ENCODE data around the gene PHRF1. TPM values are rescaled to one million over a fixed set of nuclear protein-coding genes. Genes with fewer than 3 reads are reported as not detected.

Gene PHRF1
- total RNA-seq, 1 donor from 2014 or later = 21.1 TPM

DNA sequence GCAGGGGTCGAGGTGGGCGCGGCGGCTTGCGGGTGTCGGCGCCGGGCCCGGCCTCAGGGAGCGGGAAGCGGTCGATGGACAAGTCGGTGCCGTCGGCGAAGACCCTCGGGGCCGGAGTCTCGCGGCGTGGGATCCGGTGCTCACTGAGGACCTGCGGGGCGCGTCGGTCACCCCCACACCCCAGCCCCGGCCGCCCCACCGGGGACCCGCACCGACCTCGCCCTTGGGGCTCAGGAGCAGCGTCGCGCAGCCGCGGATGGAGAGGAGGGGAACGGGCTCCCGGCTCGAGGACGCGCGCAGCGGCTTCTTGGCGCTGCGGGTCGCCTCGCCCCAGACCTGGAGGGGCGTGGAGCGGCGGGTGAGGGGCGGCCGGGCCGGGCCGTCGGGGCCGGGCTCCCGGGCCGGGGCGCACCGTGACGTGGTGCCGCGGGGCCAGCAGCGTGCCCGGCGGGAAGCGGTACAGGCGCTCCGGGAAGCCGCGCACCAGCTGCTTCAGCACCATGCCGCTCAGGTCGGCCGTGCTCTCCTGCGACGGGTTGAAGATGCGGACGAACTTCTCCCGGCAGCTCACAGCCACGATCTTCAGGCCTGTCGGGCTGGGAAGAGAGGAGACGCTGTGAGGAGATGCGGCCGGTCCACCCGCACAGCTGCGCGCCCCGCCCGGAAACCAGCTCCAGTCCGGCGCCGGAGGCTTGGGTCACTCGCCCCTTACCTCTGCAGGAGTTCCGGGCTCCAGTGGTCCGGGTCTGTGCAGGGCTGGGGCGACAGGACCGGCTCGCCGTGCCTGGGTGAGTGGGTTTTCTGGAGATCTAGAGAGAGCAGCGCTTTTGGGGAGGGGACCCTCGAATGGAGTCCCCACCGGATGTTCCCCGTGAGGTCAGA lies 20.2 kb upstream of the PHRF1 start:
- H3K4me3 ChIP-seq (ENCODE audit: low read depth, low read length) = no peak overlapping the region

GRCh38 chr11:556662-557256 lies 19.5 kb upstream of the PHRF1 start:
- Histone ChIP-seq H3K27me3 (ENCODE audit: control insufficient read depth, insufficient read depth, low read length) (peaks cover 2% of the 10 kb centered on the region), H3K36me3 (ENCODE audit: control insufficient read depth, insufficient read depth, low read length) (peaks cover under 1% of the 10 kb centered on the region), H3K4me3 (ENCODE audit: low read depth, low read length) (no peak overlapping the region)
- FAIRE-seq = no peak
- TF ChIP-seq, protein P1, sequence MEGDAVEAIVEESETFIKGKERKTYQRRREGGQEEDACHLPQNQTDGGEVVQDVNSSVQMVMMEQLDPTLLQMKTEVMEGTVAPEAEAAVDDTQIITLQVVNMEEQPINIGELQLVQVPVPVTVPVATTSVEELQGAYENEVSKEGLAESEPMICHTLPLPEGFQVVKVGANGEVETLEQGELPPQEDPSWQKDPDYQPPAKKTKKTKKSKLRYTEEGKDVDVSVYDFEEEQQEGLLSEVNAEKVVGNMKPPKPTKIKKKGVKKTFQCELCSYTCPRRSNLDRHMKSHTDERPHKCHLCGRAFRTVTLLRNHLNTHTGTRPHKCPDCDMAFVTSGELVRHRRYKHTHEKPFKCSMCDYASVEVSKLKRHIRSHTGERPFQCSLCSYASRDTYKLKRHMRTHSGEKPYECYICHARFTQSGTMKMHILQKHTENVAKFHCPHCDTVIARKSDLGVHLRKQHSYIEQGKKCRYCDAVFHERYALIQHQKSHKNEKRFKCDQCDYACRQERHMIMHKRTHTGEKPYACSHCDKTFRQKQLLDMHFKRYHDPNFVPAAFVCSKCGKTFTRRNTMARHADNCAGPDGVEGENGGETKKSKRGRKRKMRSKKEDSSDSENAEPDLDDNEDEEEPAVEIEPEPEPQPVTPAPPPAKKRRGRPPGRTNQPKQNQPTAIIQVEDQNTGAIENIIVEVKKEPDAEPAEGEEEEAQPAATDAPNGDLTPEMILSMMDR (IDR thresholded peaks at IDR 0.05; ENCODE audit: insufficient read depth, low read length, severe bottlenecking) = no peak
- DNase-seq (ENCODE audit: low read depth) = no peak

More for the DNA sequence above, 20.2 kb upstream of the PHRF1 start:
- Histone ChIP-seq H3K27me3 (ENCODE audit: control insufficient read depth, insufficient read depth, low read length) (peaks cover 2% of the 10 kb centered on the region), H3K36me3 (ENCODE audit: control insufficient read depth, insufficient read depth, low read length) (no peaks in the 10 kb centered on the region)
- no peak for FAIRE-seq
- DNase-seq (ENCODE audit: low read depth) = no peak
- TF ChIP-seq, protein P1 (IDR thresholded peaks at IDR 0.05; ENCODE audit: insufficient read depth, low read length, severe bottlenecking) = no peak

- DNase-seq (ENCODE audit: low read depth) = no peak
- H3K36me3 ChIP-seq (ENCODE audit: control insufficient read depth, insufficient read depth, low read length) = peaks cover 7% of the 10 kb centered on the region
- H3K4me3 ChIP-seq (ENCODE audit: low read depth, low read length) = no peak overlapping the region
- TF ChIP-seq, protein P1 (IDR thresholded peaks at IDR 0.05; ENCODE audit: insufficient read depth, low read length, severe bottlenecking) = no peak
- FAIRE-seq = no peak
- H3K27me3 ChIP-seq (ENCODE audit: control insufficient read depth, insufficient read depth, low read length) = peaks cover 2% of the 10 kb centered on the region
These were observed 18.7 kb upstream of the PHRF1 start for GRCh38 chr11:557328-558132.

- TF ChIP-seq, protein P1 (IDR thresholded peaks at IDR 0.05; ENCODE audit: insufficient read depth, low read length, severe bottlenecking) = no peak
- H3K36me3 ChIP-seq (ENCODE audit: control insufficient read depth, insufficient read depth, low read length) = peaks cover 11% of the 10 kb centered on the region
- FAIRE-seq = no peak
- H3K4me3 ChIP-seq (ENCODE audit: low read depth, low read length) = no peak overlapping the region
- no peak for DNase-seq (ENCODE audit: low read depth)
- peaks cover 2% of the 10 kb centered on the region for H3K27me3 ChIP-seq (ENCODE audit: control insufficient read depth, insufficient read depth, low read length)
These were observed 17.8 kb upstream of the PHRF1 start for GRCh38 chr11:558503-558902.

DNA sequence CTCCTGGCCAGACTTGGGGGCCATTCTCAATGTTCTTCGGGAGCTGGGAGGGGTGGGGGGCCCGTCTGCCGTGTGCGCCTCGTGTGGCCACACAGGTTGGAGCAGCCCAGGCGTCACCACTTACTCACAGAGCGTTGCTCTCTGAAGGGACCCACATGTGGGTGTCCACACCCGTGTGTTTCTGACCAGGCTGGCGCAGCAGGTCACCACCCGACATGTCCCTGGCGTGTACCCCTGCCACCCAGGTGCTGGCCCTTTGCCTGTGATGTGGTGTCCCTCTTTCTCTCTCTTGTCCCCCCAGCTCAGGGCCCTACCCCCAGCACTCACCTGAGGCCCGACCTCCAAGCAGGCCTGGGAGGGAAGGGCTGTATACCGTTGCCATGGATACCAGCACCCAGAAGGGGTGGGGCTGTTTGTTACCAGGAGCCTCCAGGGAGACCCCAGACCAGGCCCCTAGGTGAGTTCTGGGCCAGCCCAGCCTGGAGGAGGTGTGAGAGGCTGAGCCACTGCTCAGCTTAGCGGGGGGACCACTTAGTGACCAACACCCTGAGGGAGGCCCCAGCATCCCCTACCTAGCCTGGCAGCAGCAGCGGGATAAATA lies 17.1 kb upstream of the PHRF1 start:
- H3K27me3 ChIP-seq (ENCODE audit: control insufficient read depth, insufficient read depth, low read length) = no peaks in the 10 kb centered on the region
- FAIRE-seq = no peak
- no peak overlapping the region for H3K4me3 ChIP-seq (ENCODE audit: low read depth, low read length)
- no peak for DNase-seq (ENCODE audit: low read depth)
- H3K36me3 ChIP-seq (ENCODE audit: control insufficient read depth, insufficient read depth, low read length) = peaks cover 16% of the 10 kb centered on the region
- TF ChIP-seq, protein P1 (IDR thresholded peaks at IDR 0.05; ENCODE audit: insufficient read depth, low read length, severe bottlenecking) = no peak
